A549 (cell line): ENCODE measurements around the gene LTK. TPM values are rescaled to one million over a fixed set of nuclear protein-coding genes. Genes with fewer than 3 reads are reported as not detected.

ENCODE experiments used
- ATAC-seq, 2 experiments: fragments of 200-7000 bp in 1 of 2; fragments of >200 bp in 1 of 2; cut with Nextera tagmentation in 1 of 2; cut with Tn5 transposase in 1 of 2; 3 replicates each; pipeline versions ENCODE4 v1.8.0 to v1.9.1; 2018 to 2020; ENCODE audit warnings: mild to moderate bottlenecking in 1 of 2, moderate library complexity in 1 of 2
- CTCF ChIA-PET: fragments of 300-600 bp; sonication (Branson Sonifier 250); formaldehyde crosslinking; extraction: SDS; loops from one replicate; lab custom pipeline; 2021; ENCODE audit warnings: antibody characterized with exemption, inconsistent platforms; lab: Yijun Ruan, JAX
- POLR2A ChIA-PET: fragments of 350-600 bp; formaldehyde crosslinking; extraction: SDS; loops from one replicate; lab custom pipeline; 2021; ENCODE audit warnings: antibody characterized with exemption, inconsistent platforms; lab: Yijun Ruan, JAX
- DNase-seq, 2 experiments: peaks; one replicate each; pipeline versions ENCODE4 v3.0.0 to v3.0.0-alpha.2; 2011 to 2016; ENCODE audit warnings: low read depth in 1 of 2, low spot score in 1 of 2
- FAIRE-seq: peaks from 2 replicates; lab custom pipeline; 2011; peaks lifted over from hg19 to GRCh38; lab: Jason Lieb, UNC
- H3K27ac ChIP-seq, 2 experiments: fragments of >200 bp; sonication (Bioruptor Twin); formaldehyde crosslinking; 3 replicates each; pipeline ENCODE4 v1.5.1; 2016 to 2017
- H3K4me1 ChIP-seq: fragments of >200 bp; sonication (Bioruptor Twin); formaldehyde crosslinking; 3 replicates; pipeline ENCODE4 v1.6.1; 2016
- H3K4me2 ChIP-seq: fragments of >200 bp; sonication (Bioruptor Twin); formaldehyde crosslinking; 3 replicates; pipeline ENCODE4 v1.6.1; 2016
- H3K4me3 ChIP-seq: fragments of >200 bp; sonication (Bioruptor Twin); formaldehyde crosslinking; 3 replicates; pipeline ENCODE4 v1.5.1; 2016
- H3K9me3 ChIP-seq: fragments of >200 bp; sonication (Bioruptor Twin); formaldehyde crosslinking; 3 replicates; pipeline ENCODE4 v1.6.1; 2016
- CHD4 ChIP-seq: fragments of 200-600 bp; sonication (generic); IDR thresholded peaks from 2 replicates; pipeline ENCODE4 v1.6.1; 2016; ENCODE audit warnings: antibody characterized with exemption, mild to moderate bottlenecking, borderline replicate concordance
- EHMT2 ChIP-seq: fragments of 200-600 bp; sonication (generic); IDR thresholded peaks from 2 replicates; pipeline ENCODE4 v1.6.1; 2016; ENCODE audit warnings: antibody characterized with exemption, low read depth, mild to moderate bottlenecking, moderate library complexity
- FOSB ChIP-seq: fragments of 250-450 bp; sonication (Bioruptor Pico); IDR thresholded peaks from 2 replicates; pipeline ENCODE4 v1.5.0; 2020; ENCODE audit warnings: mild to moderate bottlenecking, moderate library complexity
- HOXA7 ChIP-seq: fragments of 250-450 bp; sonication (Bioruptor Pico); IDR thresholded peaks from 2 replicates; pipeline ENCODE4 v1.5.0; 2020; ENCODE audit warnings: mild to moderate bottlenecking, moderate library complexity
- HOXB5 ChIP-seq: fragments of 250-450 bp; sonication (Bioruptor Pico); IDR thresholded peaks from 2 replicates; pipeline ENCODE4 v1.5.0; 2020; ENCODE audit warnings: mild to moderate bottlenecking, moderate library complexity
- MAZ ChIP-seq: fragments of 150-350 bp; IDR thresholded peaks from 2 replicates; pipeline ENCODE4 v1.6.1; 2014; ENCODE audit warnings: antibody characterized with exemption, low read depth, low read length, borderline replicate concordance
- NFE2L2 ChIP-seq: fragments of 150-350 bp; conservative IDR thresholded peaks from 2 replicates; pipeline ENCODE4 v1.6.1; 2014; ENCODE audit warnings: low read length
- NR3C1 ChIP-seq: fragments of >200 bp; sonication (Bioruptor Twin); formaldehyde crosslinking; IDR thresholded peaks from 3 replicates; pipeline ENCODE4 v1.6.1; 2017
- PHF8 ChIP-seq: fragments of 200-600 bp; sonication (generic); IDR thresholded peaks from 2 replicates; pipeline ENCODE4 v1.6.1; 2016; ENCODE audit warnings: low read depth, mild to moderate bottlenecking, antibody characterized with exemption, moderate library complexity, borderline replicate concordance
- RCOR1 ChIP-seq: fragments of 150-350 bp; IDR thresholded peaks from 2 replicates; pipeline ENCODE4 v1.6.1; 2014; ENCODE audit warnings: antibody characterized with exemption, low read length, low read depth
- SMC3 ChIP-seq: fragments of >200 bp; sonication (Bioruptor Twin); formaldehyde crosslinking; IDR thresholded peaks from 3 replicates; pipeline ENCODE4 v1.6.1; 2018; ENCODE audit warnings: inconsistent platforms
- TFCP2L1 ChIP-seq: fragments of 250-450 bp; sonication (Bioruptor Pico); IDR thresholded peaks from 2 replicates; pipeline ENCODE4 v1.5.0; 2021; ENCODE audit warnings: mild to moderate bottlenecking
- ZC3H11A ChIP-seq: fragments of 450-650 bp; IDR thresholded peaks from 2 replicates; pipeline ENCODE4 v1.6.1; 2014; ENCODE audit warnings: antibody characterized with exemption, mild to moderate bottlenecking
- ZNF302 ChIP-seq: fragments of 250-450 bp; sonication (Bioruptor Pico); IDR thresholded peaks from 2 replicates; pipeline ENCODE4 v1.9.0; 2021; ENCODE audit warnings: inconsistent platforms, mild to moderate bottlenecking, moderate library complexity
- ZSCAN20 ChIP-seq: fragments of 250-450 bp; sonication (Bioruptor Pico); IDR thresholded peaks from 2 replicates; pipeline ENCODE4 v1.8.0; 2022; ENCODE audit warnings: mild to moderate bottlenecking, moderate library complexity
- WGBS: methylation state at CpG from one replicate; pipeline ENCODE4 v1.1.6; 2017; ENCODE audit errors: missing lambda C conversion rate; 5-methylcytosine and 5-hydroxymethylcytosine counted together
- polyA minus RNA-seq: library from RNA; depleted of rRNA, polyadenylated mRNA; stranded (reverse); fragments of >200 nt; gene quantifications from 2 replicates; pipeline ENCODE4 v1.2.3, GENCODE V29; 2011; rRNA and poly(A)+ RNA removed
- polyA plus RNA-seq, 4 experiments: library from polyadenylated mRNA; depleted of rRNA in 3 of 4; stranded (reverse); fragments of >200 nt; fragmentation: RNase III in 1 of 4; extraction: RNeasy Plus Mini Kit Qiagen cat#74134 plus additional on column Dnase treatment in 1 of 4; gene quantifications; 2 replicates in 3 of 4; 3 replicates in 1 of 4; pipeline ENCODE4 v1.2.3, GENCODE V29; 2011 to 2017
- TF ChIP-seq, protein P1 (sequence below): fragments of >200 bp; sonication (Bioruptor Twin); formaldehyde crosslinking; IDR thresholded peaks from 3 replicates; pipeline ENCODE4 v1.5.1; 2016
- TF ChIP-seq, protein P2 (sequence below): IDR thresholded peaks from 2 replicates; pipeline ENCODE4 v1.6.1; 2012; ENCODE audit warnings: low read depth, borderline replicate concordance
- TF ChIP-seq, protein P3 (sequence below): fragments of 250-450 bp; sonication (Bioruptor Pico); IDR thresholded peaks from 2 replicates; pipeline ENCODE4 v1.5.0; 2021; ENCODE audit warnings: mild to moderate bottlenecking, moderate library complexity, borderline replicate concordance
- TF ChIP-seq, protein P4 (sequence below): fragments of 150-350 bp; IDR thresholded peaks from 2 replicates; pipeline ENCODE4 v1.6.1; 2014; ENCODE audit warnings: low read depth, mild to moderate bottlenecking, low read length
- TF ChIP-seq, protein P5 (sequence below): fragments of 200-600 bp; sonication (generic); IDR thresholded peaks from 2 replicates; pipeline ENCODE4 v1.6.1; 2016; ENCODE audit warnings: antibody characterized with exemption, mild to moderate bottlenecking, moderate library complexity
- TF ChIP-seq, protein P6 (sequence below): fragments of 250-450 bp; sonication (Bioruptor Pico); IDR thresholded peaks from 2 replicates; pipeline ENCODE4 v1.5.0; 2020; ENCODE audit warnings: low read depth, mild to moderate bottlenecking, moderate library complexity
- TF ChIP-seq, protein P7 (sequence below): fragments of >200 bp; sonication (Bioruptor Twin); formaldehyde crosslinking; IDR thresholded peaks from 2 replicates; pipeline ENCODE4 v1.6.1; 2016
- TF ChIP-seq, protein P8 (sequence below): fragments of >200 bp; sonication (Bioruptor Twin); formaldehyde crosslinking; IDR thresholded peaks from 3 replicates; pipeline ENCODE4 v1.6.1; 2016

Gene LTK
- polyA plus RNA-seq (2011; rRNA removed): 0.09 and 0.10 TPM in 2 replicates
- polyA plus RNA-seq (2012; cell fraction: cytosol; rRNA removed): 0.09 and 0.16 TPM in 2 replicates
- polyA plus RNA-seq (2012; cell fraction: nucleus; rRNA removed): 0.69 and 0.82 TPM in 2 replicates
- 0.16 to 0.17 TPM (median 0.16 TPM) in 3 replicates for polyA plus RNA-seq (2017; fragmentation: RNase III; extraction: RNeasy Plus Mini Kit Qiagen cat#74134 plus additional on column Dnase treatment)
- not detected in 2 replicates for polyA minus RNA-seq

DNA sequence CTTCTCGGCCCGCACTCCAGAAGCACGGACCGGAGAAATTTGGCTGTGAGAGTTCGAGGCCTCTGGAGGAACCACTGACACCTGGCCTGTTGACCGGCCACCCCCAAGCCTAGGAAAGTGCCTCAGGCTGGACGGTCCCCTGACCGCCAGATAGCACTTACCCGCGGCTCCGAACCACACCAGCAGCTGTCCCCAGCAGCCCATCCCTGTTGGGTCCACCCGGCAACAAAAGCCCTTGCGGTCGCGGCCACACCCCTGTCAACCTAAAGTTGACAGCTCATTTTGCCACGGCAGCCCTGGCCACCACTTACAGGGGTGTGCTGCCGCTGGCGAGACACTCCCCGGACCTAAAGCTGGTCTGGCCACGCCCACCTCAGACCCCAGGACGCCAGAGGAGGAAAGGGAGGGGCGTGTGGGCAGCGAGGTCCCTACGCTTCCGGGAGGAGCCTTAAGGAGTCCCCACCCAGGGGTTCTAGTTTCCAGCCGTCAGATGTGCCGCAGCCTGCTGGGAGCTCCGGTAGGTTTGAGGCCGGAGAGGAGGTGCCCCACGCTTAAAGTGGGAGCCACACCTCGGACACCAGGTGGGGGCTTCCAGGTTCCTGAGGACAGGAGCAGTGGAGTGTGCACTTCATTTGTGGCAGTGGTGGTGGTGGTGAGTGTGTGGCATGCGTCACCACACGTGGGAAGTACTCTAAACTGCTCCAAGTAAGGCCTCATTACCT lies at the start of gene LTK:
TSS of gene LTK (minus strand) at position 322 of the 722 bp plus-strand sequence. CDS start at position 204, 118 bp downstream.
- H3K27ac ChIP-seq: no peak within 1 kb of the TSS

DNA sequence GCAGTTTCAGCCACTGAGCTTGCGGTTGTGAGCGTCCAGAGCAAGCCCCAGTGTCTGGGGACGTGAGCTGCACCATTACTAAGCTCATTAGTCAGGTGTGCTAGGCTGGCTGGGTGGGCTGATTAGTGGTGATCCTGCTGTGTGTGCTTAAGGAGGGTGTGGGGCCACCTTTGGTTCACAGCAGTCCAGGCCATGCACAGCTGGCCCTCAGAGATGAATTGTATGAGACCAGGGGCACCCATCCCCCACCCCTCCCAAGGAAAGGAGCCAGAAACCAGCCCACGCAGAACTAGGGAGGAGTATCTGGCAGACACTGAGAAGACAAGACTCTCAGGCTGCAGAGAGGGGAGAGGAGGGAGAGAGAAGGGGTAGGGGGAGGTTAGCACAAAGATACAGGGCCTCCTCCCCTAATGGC lies 49.2 kb upstream of the LTK start:
- CTCF ChIA-PET: interaction anchor here (1.4 to 2.0 kb wide), 2 partner anchors 97 to 212 kb away, joined by 3 to 8 read pairs; partner anchors contain the start of gene MAPKBP1
- POLR2A ChIA-PET: interaction anchor here (0.6 kb wide), 1 partner anchor 34 kb away, joined by 8 read pairs; no protein-coding TSS in a partner anchor
- Histone ChIP-seq H3K4me2 (no peak overlapping the region), H3K4me3 (no peak overlapping the region), H3K27ac (no peak overlapping the region), H3K9me3 (no peaks in the 10 kb centered on the region), H3K4me1 (peaks cover 11% of the 10 kb centered on the region)
- FAIRE-seq (no peak), ATAC-seq (no peak), DNase-seq (no peak)
- no CpG with 5 or more reads among the region's 4 CpGs for WGBS
- TF ChIP-seq, protein P1, sequence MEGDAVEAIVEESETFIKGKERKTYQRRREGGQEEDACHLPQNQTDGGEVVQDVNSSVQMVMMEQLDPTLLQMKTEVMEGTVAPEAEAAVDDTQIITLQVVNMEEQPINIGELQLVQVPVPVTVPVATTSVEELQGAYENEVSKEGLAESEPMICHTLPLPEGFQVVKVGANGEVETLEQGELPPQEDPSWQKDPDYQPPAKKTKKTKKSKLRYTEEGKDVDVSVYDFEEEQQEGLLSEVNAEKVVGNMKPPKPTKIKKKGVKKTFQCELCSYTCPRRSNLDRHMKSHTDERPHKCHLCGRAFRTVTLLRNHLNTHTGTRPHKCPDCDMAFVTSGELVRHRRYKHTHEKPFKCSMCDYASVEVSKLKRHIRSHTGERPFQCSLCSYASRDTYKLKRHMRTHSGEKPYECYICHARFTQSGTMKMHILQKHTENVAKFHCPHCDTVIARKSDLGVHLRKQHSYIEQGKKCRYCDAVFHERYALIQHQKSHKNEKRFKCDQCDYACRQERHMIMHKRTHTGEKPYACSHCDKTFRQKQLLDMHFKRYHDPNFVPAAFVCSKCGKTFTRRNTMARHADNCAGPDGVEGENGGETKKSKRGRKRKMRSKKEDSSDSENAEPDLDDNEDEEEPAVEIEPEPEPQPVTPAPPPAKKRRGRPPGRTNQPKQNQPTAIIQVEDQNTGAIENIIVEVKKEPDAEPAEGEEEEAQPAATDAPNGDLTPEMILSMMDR: no peak
- TF ChIP-seq, protein P2, sequence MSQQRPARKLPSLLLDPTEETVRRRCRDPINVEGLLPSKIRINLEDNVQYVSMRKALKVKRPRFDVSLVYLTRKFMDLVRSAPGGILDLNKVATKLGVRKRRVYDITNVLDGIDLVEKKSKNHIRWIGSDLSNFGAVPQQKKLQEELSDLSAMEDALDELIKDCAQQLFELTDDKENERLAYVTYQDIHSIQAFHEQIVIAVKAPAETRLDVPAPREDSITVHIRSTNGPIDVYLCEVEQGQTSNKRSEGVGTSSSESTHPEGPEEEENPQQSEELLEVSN: no peak
- TF ChIP-seq NFE2L2 (no peak), SMC3 (no peak), MAZ (no peak)
- TF ChIP-seq, protein P3, sequence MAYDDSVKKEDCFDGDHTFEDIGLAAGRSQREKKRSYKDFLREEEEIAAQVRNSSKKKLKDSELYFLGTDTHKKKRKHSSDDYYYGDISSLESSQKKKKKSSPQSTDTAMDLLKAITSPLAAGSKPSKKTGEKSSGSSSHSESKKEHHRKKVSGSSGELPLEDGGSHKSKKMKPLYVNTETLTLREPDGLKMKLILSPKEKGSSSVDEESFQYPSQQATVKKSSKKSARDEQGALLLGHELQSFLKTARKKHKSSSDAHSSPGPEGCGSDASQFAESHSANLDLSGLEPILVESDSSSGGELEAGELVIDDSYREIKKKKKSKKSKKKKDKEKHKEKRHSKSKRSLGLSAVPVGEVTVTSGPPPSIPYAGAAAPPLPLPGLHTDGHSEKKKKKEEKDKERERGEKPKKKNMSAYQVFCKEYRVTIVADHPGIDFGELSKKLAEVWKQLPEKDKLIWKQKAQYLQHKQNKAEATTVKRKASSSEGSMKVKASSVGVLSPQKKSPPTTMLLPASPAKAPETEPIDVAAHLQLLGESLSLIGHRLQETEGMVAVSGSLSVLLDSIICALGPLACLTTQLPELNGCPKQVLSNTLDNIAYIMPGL (CRISPR knock-in tag): no peak
- TF ChIP-seq, protein P4, sequence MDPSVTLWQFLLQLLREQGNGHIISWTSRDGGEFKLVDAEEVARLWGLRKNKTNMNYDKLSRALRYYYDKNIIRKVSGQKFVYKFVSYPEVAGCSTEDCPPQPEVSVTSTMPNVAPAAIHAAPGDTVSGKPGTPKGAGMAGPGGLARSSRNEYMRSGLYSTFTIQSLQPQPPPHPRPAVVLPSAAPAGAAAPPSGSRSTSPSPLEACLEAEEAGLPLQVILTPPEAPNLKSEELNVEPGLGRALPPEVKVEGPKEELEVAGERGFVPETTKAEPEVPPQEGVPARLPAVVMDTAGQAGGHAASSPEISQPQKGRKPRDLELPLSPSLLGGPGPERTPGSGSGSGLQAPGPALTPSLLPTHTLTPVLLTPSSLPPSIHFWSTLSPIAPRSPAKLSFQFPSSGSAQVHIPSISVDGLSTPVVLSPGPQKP: no peak

More for the DNA sequence above, at the start of gene LTK:
- DNase-seq (no peak), ATAC-seq (no peak), FAIRE-seq (no peak)
- 94% methylated on average over 11 of the region's 33 CpGs for WGBS
- Histone ChIP-seq H3K4me1 (no peaks in the 10 kb centered on the region), H3K4me3 (no peak within 1 kb of the TSS), H3K4me2 (no peak within 1 kb of the TSS), H3K9me3 (no peaks in the 10 kb centered on the region)
- ChIA-PET CTCF (interaction anchor here (2.1 kb wide), 1 partner anchor 48 kb away, joined by 7 read pairs; no protein-coding TSS in a partner anchor), POLR2A (no interaction called here)
- TF ChIP-seq ZSCAN20 (no peak), ZNF302 (CRISPR knock-in tag) (no peak), RCOR1 (no peak), TFCP2L1 (CRISPR knock-in tag) (no peak), ZC3H11A (no peak), CHD4 (no peak), PHF8 (no peak), HOXA7 (CRISPR knock-in tag) (no peak), EHMT2 (no peak), HOXB5 (CRISPR knock-in tag) (no peak), SMC3 (no peak), NR3C1 (no peak), FOSB (CRISPR knock-in tag) (no peak)
- TF ChIP-seq, protein P5, sequence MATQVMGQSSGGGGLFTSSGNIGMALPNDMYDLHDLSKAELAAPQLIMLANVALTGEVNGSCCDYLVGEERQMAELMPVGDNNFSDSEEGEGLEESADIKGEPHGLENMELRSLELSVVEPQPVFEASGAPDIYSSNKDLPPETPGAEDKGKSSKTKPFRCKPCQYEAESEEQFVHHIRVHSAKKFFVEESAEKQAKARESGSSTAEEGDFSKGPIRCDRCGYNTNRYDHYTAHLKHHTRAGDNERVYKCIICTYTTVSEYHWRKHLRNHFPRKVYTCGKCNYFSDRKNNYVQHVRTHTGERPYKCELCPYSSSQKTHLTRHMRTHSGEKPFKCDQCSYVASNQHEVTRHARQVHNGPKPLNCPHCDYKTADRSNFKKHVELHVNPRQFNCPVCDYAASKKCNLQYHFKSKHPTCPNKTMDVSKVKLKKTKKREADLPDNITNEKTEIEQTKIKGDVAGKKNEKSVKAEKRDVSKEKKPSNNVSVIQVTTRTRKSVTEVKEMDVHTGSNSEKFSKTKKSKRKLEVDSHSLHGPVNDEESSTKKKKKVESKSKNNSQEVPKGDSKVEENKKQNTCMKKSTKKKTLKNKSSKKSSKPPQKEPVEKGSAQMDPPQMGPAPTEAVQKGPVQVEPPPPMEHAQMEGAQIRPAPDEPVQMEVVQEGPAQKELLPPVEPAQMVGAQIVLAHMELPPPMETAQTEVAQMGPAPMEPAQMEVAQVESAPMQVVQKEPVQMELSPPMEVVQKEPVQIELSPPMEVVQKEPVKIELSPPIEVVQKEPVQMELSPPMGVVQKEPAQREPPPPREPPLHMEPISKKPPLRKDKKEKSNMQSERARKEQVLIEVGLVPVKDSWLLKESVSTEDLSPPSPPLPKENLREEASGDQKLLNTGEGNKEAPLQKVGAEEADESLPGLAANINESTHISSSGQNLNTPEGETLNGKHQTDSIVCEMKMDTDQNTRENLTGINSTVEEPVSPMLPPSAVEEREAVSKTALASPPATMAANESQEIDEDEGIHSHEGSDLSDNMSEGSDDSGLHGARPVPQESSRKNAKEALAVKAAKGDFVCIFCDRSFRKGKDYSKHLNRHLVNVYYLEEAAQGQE: no peak
- TF ChIP-seq, protein P6, sequence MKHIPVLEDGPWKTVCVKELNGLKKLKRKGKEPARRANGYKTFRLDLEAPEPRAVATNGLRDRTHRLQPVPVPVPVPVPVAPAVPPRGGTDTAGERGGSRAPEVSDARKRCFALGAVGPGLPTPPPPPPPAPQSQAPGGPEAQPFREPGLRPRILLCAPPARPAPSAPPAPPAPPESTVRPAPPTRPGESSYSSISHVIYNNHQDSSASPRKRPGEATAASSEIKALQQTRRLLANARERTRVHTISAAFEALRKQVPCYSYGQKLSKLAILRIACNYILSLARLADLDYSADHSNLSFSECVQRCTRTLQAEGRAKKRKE (CRISPR knock-in tag): no peak
- TF ChIP-seq, protein P7, sequence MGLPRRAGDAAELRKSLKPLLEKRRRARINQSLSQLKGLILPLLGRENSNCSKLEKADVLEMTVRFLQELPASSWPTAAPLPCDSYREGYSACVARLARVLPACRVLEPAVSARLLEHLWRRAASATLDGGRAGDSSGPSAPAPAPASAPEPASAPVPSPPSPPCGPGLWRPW: no peak
- TF ChIP-seq, protein P8, sequence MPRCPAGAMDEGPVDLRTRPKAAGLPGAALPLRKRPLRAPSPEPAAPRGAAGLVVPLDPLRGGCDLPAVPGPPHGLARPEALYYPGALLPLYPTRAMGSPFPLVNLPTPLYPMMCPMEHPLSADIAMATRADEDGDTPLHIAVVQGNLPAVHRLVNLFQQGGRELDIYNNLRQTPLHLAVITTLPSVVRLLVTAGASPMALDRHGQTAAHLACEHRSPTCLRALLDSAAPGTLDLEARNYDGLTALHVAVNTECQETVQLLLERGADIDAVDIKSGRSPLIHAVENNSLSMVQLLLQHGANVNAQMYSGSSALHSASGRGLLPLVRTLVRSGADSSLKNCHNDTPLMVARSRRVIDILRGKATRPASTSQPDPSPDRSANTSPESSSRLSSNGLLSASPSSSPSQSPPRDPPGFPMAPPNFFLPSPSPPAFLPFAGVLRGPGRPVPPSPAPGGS: no peak
- TF ChIP-seq, protein P2: no peak
